NCI-H226 (cell line): Measurements from ENCODE around the gene CNDP2.

Source experiments
- DNase-seq: peaks from one replicate; pipeline ENCODE4 v3.0.0-alpha.2; 2015

Gene CNDP2

GRCh38 chr18:74495581-74496507 lies at the start of gene CNDP2:
Gene CNDP2 (plus strand): TSS chr18:74496363. CDS start chr18:74499974, 3,611 bp downstream.
- peak; percentile 81 for DNase-seq

DNA sequence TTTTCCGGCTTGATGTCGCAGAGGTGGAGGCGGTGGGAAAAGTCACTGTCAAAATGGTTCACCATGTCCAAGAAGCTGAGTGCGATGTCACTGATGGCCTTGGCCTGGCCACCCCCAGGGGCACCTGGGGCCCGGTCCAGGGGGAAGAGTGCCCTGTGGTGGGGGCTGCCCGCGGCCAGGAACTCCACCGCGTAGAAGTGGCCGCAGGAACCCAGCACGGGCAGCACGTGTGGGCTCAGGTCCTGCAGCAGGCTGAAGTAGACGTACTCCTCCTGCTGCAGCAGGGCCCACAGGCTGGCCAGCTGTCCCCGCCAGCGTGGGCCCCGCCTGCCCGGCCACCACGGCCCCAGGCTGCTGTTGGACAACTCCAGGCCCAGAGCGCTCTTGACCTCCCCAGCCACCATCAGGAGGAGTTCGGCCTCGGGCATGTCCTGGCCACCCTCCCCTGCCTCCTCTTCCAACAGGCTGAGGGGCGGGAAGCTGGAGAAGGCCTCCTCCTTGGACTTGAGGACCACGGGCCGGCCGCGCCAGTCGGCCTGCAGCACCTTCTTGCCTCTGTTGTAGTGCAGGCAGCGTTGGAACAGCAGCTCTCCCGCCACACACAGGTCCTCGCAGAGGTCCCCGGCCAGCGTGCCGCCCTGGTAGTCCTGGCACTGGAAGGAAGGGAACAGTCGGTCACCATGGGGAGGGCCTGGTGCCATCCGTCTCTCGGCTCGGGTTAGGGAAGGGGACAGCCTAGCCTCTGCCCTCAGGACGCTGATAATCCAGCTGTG lies 49.3 kb upstream of the CNDP2 start:
- no peak for DNase-seq

GRCh38 chr18:74447404-74448152 lies 48.6 kb upstream of the CNDP2 start:
- DNase-seq: no peak

DNA sequence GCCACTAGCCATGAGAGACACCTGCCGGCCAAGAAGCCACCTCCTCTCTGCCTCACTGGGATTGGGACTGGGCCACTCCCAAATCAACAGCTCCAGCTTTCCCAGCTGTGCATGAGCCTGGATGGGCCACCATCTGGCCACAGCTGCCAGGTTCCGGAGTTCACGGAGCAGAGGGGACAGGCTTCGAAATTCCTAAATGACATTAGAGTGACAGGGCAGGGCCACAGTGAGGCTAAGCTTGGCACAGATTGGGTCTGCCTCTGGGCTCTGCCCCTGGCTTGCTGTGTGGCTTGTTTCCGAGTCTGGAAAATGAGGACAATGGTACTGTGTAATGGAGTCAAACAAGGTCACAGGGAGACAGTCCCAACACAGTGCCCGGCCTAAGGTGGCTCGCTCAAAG lies 45.5 kb upstream of the CNDP2 start:
- no peak for DNase-seq

GRCh38 chr18:74451148-74451547 lies 45.0 kb upstream of the CNDP2 start:
- no peak for DNase-seq

GRCh38 chr18:74453016-74453566 lies 43.1 kb upstream of the CNDP2 start:
- DNase-seq: no peak

GRCh38 chr18:74453642-74454198 lies 42.4 kb upstream of the CNDP2 start:
- DNase-seq: no peak

- no peak for DNase-seq
Measured at GRCh38 chr18:74454279-74454751, 41.8 kb upstream of the CNDP2 start.

GRCh38 chr18:74455386-74455785 lies 40.8 kb upstream of the CNDP2 start:
- no peak for DNase-seq

GRCh38 chr18:74456017-74456348 lies 40.2 kb upstream of the CNDP2 start:
- no peak for DNase-seq

DNA sequence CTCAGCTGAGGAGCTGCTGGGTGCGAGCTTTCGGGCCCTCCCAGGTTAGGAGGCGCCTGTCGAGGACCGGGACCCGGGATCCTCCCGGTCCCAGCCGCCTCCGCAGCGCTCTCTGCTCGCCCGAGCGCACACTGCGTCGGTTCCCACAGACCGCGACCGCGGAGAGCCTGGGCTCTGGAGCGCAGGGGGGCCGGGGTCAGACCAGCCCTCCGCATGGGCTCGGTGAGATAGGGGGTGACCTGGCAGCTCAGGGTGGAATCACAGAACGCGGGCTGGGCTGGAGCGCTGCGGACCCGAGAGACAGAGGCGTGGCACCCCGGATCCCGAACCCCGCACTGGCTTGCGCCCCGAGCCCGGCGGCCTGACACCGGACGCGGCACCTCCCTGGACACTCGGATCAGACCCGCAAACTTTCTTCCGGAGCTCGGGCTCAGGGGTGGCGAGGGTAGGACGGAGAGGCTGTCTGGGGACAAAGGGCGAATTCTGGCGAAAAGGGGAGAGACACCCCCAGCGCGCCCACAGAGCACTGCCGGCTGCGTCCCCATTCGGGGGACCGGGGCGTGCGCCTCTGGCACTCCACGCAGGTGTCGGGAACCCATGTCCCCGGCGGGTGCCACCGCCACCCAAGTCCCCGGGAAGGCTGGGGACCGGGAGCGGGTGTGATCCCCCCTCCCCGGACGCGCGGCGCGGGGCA lies 39.7 kb upstream of the CNDP2 start:
- DNase-seq: no peak

DNA sequence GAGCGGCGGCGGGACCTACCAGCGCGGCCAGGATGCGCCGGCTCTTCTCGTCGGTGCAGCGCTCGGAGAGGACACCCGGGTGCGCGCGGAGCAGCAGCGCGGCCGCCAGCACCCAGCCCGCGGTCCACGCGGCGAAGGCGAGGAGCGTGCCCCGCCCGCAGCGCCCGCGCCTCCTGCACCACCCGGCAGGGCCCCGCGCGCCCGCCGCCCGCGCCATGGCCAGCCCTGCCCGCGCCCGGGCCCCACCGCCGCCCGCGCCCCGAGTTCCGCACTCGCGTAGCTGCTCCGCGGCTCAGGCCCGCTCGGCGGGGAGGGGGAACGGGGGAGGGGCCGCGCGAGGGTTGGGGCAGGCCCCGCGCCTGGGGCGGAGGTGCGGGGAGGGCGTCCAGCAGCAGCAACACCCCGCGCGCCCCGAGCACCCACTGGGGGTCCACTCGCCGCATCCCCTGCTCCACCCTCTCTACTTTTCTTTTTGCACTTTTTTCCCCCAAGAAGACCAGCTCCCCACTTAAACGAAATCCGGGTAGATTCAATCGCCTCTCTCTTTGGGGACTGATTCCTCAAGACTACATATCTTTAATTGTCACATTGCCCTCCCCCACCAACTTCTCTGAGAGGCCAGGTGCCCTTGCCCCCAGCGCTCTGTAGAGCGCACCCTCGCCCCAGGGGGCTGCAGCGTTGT lies 39.0 kb upstream of the CNDP2 start, which contains the start of gene DIPK1C:
DIPK1C (minus strand) TSS at position 266 of the 682 bp plus-strand sequence; CDS start at position 217, 49 bp downstream.
- DNase-seq: no peak

- no peak for DNase-seq
Measured at GRCh38 chr18:74457725-74458421, 38.3 kb upstream of the CNDP2 start.

DNA sequence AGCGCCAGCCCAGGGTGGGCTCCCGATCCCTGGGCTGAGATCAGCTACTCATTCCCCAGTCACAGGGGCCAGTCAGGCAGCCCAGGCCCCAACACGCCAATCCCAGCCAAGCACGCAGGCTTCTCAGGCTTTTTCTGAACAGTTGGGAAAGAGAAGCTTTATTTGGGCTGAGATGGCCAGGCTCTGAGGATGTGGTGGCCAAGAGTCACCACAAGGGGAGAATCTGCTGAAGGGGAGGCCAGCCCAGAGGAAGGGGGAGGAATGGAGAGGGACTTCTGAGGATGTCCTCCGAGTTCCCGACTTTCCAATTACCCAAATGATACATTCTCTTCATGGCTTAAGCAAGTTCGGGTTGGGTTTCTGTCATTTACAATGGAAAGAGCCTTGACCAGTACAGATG lies 36.3 kb upstream of the CNDP2 start:
- no peak for DNase-seq

DNA sequence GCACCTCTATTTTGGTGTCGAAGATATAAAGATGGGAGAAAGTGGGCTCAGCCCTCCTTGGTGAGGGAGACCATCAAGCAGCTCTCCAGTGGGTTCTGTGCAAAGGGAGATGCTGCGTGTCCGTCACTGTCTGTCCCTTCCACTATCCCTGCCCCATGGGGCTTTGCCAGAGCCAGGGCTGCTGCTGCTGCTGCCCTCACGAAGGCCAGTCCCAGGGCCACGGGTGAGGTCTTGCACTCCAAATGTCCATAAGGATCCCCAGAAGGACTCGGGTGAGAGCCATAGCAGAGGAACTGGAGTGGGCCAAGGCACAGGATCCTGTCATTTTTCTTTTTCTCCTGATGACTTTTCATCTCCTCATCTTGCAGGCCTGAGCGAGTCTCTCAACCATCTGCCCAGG lies 35.3 kb upstream of the CNDP2 start:
- DNase-seq: no peak

GRCh38 chr18:74463254-74463653 lies 32.9 kb upstream of the CNDP2 start:
- DNase-seq: no peak

GRCh38 chr18:74463983-74464382 lies 32.2 kb upstream of the CNDP2 start:
- no peak for DNase-seq

- DNase-seq: no peak
Measured at GRCh38 chr18:74465775-74466174, 30.4 kb upstream of the CNDP2 start.

DNA sequence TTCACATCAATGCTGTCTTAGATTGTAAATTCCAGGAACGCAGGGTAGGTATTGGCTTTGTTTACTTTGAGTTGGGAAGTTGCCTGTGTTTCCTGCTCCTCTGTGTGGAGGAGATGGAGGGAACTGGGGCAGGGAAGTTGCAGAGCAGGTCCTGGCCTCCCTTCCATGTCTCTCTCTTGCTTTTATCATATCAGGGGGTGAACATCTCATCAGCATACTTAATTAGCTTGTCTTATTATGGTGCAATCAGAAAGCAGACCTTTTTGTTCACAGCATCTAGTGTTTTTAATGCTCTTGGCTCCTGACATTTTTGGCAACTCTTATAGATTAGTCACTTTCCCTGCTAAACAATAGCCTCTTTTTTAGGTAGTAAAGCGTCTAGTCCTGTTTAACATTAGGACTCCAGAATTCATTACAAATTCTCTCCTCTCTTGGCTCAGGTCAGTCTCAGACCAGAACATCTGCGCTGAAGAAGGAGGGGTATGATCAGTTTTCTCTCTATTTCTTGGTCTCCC lies 27.6 kb upstream of the CNDP2 start:
- DNase-seq: no peak

DNA sequence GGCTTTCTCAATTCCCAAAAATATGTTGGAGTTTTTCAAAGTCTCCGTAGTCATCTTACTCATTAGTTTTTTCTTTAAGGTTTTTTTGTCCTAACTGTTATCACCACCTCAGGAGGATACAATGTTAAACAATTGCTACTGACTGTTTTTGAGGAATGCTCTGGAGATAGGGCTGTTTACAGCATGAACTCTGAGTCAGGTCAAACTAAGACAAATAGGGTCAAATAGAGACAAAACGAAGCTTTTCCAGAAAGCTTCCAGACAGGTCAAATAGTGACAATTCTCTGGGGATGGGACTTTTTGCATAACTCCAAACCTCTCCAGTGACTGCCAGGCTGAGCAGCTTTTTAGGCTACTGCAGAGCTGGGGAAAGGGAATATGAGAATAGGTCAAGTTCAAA lies 23.9 kb upstream of the CNDP2 start:
- no peak for DNase-seq
